ENCODE results near the gene MEOX2. TPM values are rescaled to one million over a fixed set of nuclear protein-coding genes. Genes with fewer than 3 reads are reported as not detected.

The MEOX2 gene
- total RNA-seq, 1 experiment from 2014 or later, result not detected

GRCh38 chr7:15618275-15618674, 68.2 kb downstream of the MEOX2 start:
- Mint-ChIP-seq H3K27ac (ENCODE audit: unreplicated experiment) (no peak overlapping the region), H3K27me3 (ENCODE audit: insufficient read depth, unreplicated experiment) (no peaks in the 10 kb centered on the region), H3K36me3 (ENCODE audit: insufficient read depth, unreplicated experiment) (no peaks in the 10 kb centered on the region), H3K4me3 (ENCODE audit: unreplicated experiment) (no peak overlapping the region), H3K9me3 (ENCODE audit: unreplicated experiment) (no peaks in the 10 kb centered on the region), H3K4me1 (ENCODE audit: low read depth, unreplicated experiment) (no peaks in the 10 kb centered on the region)
- CTCF ChIA-PET, result no interaction called here
- intact Hi-C loops (cut with micrococcal nuclease; ENCODE audit: unreplicated experiment), result no loop called here
- no peaks in the 10 kb centered on the region for H3K27me3 ChIP-seq (replicated peaks; ENCODE audit: control insufficient read depth, insufficient read depth, low read length)
- TF ChIP-seq, protein P1, sequence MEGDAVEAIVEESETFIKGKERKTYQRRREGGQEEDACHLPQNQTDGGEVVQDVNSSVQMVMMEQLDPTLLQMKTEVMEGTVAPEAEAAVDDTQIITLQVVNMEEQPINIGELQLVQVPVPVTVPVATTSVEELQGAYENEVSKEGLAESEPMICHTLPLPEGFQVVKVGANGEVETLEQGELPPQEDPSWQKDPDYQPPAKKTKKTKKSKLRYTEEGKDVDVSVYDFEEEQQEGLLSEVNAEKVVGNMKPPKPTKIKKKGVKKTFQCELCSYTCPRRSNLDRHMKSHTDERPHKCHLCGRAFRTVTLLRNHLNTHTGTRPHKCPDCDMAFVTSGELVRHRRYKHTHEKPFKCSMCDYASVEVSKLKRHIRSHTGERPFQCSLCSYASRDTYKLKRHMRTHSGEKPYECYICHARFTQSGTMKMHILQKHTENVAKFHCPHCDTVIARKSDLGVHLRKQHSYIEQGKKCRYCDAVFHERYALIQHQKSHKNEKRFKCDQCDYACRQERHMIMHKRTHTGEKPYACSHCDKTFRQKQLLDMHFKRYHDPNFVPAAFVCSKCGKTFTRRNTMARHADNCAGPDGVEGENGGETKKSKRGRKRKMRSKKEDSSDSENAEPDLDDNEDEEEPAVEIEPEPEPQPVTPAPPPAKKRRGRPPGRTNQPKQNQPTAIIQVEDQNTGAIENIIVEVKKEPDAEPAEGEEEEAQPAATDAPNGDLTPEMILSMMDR (IDR thresholded peaks at IDR 0.05; ENCODE audit: insufficient read depth in 1 of 2, low read depth in 1 of 2, low read length in 1 of 2, severe bottlenecking in 1 of 2, unreplicated experiment in 1 of 2), result no peak
- H3K9me3 ChIP-seq, result no peaks in the 10 kb centered on the region
- H3K4me1 ChIP-seq, result no peaks in the 10 kb centered on the region
- POLR2A ChIA-PET, result no interaction called here
- no peak overlapping the region for H3K4me3 ChIP-seq (ENCODE audit: low read depth, low read length)
- no peaks in the 10 kb centered on the region for H3K36me3 ChIP-seq (ENCODE audit: control insufficient read depth, insufficient read depth, low read length)
- no TSS peak for BruUV-seq (replicated peaks)
- no peak for DNase-seq

DNA sequence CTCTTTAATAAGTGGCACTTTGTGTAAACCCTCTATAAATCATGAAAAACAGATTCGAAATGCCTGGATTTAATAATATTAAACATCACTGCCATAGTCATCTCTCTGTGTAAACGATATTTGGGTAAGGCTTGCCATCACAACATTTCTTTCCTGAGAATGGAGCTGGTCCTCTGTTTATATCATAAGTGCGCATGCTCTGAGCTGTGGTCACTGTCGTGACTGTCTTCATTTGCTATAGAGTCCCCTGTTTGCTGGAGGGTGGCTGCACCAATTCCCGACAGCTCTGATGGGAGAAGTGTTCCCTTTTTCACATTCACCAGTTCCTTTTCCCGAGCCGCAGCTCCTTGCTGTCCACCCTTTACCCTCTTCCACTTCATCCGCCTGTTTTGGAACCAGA, 74.3 kb downstream of the MEOX2 start:
- Histone ChIP-seq H3K36me3 (ENCODE audit: control insufficient read depth, insufficient read depth, low read length) (no peaks in the 10 kb centered on the region), H3K4me1 (no peaks in the 10 kb centered on the region), H3K4me3 (ENCODE audit: low read depth, low read length) (no peak overlapping the region), H3K9me3 (no peaks in the 10 kb centered on the region), H3K27me3 (replicated peaks; ENCODE audit: control insufficient read depth, insufficient read depth, low read length) (no peaks in the 10 kb centered on the region)
- ChIA-PET CTCF (no interaction called here), POLR2A (no interaction called here)
- H3K36me3 Mint-ChIP-seq (ENCODE audit: insufficient read depth, unreplicated experiment), result no peaks in the 10 kb centered on the region
- peaks cover 6% of the 10 kb centered on the region for H3K27me3 Mint-ChIP-seq (ENCODE audit: insufficient read depth, unreplicated experiment)
- DNase-seq, result no peak
- no peak overlapping the region for H3K27ac Mint-ChIP-seq (ENCODE audit: unreplicated experiment)
- TF ChIP-seq, protein P1 (IDR thresholded peaks at IDR 0.05; ENCODE audit: insufficient read depth in 1 of 2, low read depth in 1 of 2, low read length in 1 of 2, severe bottlenecking in 1 of 2, unreplicated experiment in 1 of 2), result no peak
- intact Hi-C loops (cut with micrococcal nuclease; ENCODE audit: unreplicated experiment), result no loop called here
- H3K4me3 Mint-ChIP-seq (ENCODE audit: unreplicated experiment), result no peak overlapping the region
- H3K4me1 Mint-ChIP-seq (ENCODE audit: low read depth, unreplicated experiment), result no peaks in the 10 kb centered on the region
- no TSS peak for BruUV-seq (replicated peaks)
- no peaks in the 10 kb centered on the region for H3K9me3 Mint-ChIP-seq (ENCODE audit: unreplicated experiment)

DNA sequence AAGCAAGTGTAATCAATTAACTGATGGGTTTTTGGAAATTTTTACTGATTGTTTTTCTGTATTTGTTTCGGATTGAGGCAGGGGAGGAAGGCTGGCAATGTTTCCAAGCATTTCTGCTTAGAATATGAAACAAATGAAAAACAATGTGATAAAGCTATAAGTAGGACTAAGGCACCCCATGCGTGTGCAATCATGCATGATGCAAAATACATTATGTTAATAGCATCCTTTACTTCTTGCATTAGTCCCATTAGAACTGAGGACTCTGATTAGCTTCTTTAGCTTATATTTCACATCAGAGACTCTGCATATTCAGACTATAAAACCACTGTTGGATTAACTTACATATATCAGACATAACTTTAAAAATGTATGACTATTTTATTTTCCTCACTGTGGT, 76.0 kb downstream of the MEOX2 start:
- POLR2A ChIA-PET, result no interaction called here
- no peaks in the 10 kb centered on the region for H3K9me3 ChIP-seq
- Mint-ChIP-seq H3K36me3 (ENCODE audit: insufficient read depth, unreplicated experiment) (no peaks in the 10 kb centered on the region), H3K4me3 (ENCODE audit: unreplicated experiment) (no peak overlapping the region), H3K27ac (ENCODE audit: unreplicated experiment) (no peak overlapping the region), H3K9me3 (ENCODE audit: unreplicated experiment) (no peaks in the 10 kb centered on the region), H3K4me1 (ENCODE audit: low read depth, unreplicated experiment) (no peaks in the 10 kb centered on the region), H3K27me3 (ENCODE audit: insufficient read depth, unreplicated experiment) (peaks cover 6% of the 10 kb centered on the region)
- H3K27me3 ChIP-seq (replicated peaks; ENCODE audit: control insufficient read depth, insufficient read depth, low read length), result no peaks in the 10 kb centered on the region
- no peak for DNase-seq
- BruUV-seq (replicated peaks), result no TSS peak
- intact Hi-C loops (cut with micrococcal nuclease; ENCODE audit: unreplicated experiment), result no loop called here
- TF ChIP-seq, protein P1 (IDR thresholded peaks at IDR 0.05; ENCODE audit: insufficient read depth in 1 of 2, low read depth in 1 of 2, low read length in 1 of 2, severe bottlenecking in 1 of 2, unreplicated experiment in 1 of 2), result no peak
- no peaks in the 10 kb centered on the region for H3K4me1 ChIP-seq
- H3K36me3 ChIP-seq (ENCODE audit: control insufficient read depth, insufficient read depth, low read length), result no peaks in the 10 kb centered on the region
- H3K4me3 ChIP-seq (ENCODE audit: low read depth, low read length), result no peak overlapping the region
- CTCF ChIA-PET, result no interaction called here

Data from Caco-2 (cell line).